Activated CD8-positive, alpha-beta T cell treated with anti-CD3 and anti-CD28 coated beads, Interleukin-2, amount 10 ng/mL, durations not matched to agents 7 days and 5 days (primary cell): ENCODE data around the gene TYW5. TPM values are rescaled to one million over a fixed set of nuclear protein-coding genes. Genes with fewer than 3 reads are reported as not detected.

Source experiments
- ATAC-seq: fragments of 150-1000 bp; cut with Tn5 transposase; one replicate; pipeline ENCODE4 v1.10.0; 2021; ENCODE audit warnings: moderate library complexity
- CTCF ChIA-PET: fragments of 350-600 bp; sonication (Branson Sonifier 250); formaldehyde crosslinking; loops from one replicate; lab custom pipeline; 2021; ENCODE audit warnings: antibody characterized with exemption; lab: Charles Lee
- POLR2A ChIA-PET: fragments of 350-600 bp; sonication (Branson Sonifier 250); formaldehyde crosslinking; loops from one replicate; lab custom pipeline; 2021; ENCODE audit warnings: antibody characterized with exemption; lab: Charles Lee
- DNase-seq: peaks from one replicate; pipeline ENCODE4 v3.0.0-alpha.2; 2020
- H3K27ac Mint-ChIP-seq: one replicate; pipeline ENCODE4 v1.8.0; 2021; ENCODE audit warnings: mild to moderate bottlenecking, mixed read lengths
- H3K27me3 Mint-ChIP-seq: one replicate; pipeline ENCODE4 v1.8.0; 2021; ENCODE audit warnings: low read depth, mixed read lengths
- H3K36me3 Mint-ChIP-seq: one replicate; pipeline ENCODE4 v1.8.0; 2021; ENCODE audit warnings: low read depth, mixed read lengths
- H3K4me1 Mint-ChIP-seq: one replicate; pipeline ENCODE4 v1.8.0; 2021; ENCODE audit warnings: low read depth, mixed read lengths
- H3K4me3 Mint-ChIP-seq: one replicate; pipeline ENCODE4 v1.8.0; 2021; ENCODE audit warnings: mild to moderate bottlenecking, mixed read lengths
- H3K9me3 Mint-ChIP-seq: one replicate; pipeline ENCODE4 v1.8.0; 2022; ENCODE audit warnings: mixed read lengths; ENCODE audit not compliant: insufficient read depth
- total RNA-seq, 2 experiments: library from RNA; stranded (reverse); gene quantifications; one replicate each; pipeline ENCODE4 v1.2.3, GENCODE V29; 2021

Gene TYW5
- total RNA-seq, 2 experiments from 2014 or later, result 7.3 to 7.5 TPM

DNA sequence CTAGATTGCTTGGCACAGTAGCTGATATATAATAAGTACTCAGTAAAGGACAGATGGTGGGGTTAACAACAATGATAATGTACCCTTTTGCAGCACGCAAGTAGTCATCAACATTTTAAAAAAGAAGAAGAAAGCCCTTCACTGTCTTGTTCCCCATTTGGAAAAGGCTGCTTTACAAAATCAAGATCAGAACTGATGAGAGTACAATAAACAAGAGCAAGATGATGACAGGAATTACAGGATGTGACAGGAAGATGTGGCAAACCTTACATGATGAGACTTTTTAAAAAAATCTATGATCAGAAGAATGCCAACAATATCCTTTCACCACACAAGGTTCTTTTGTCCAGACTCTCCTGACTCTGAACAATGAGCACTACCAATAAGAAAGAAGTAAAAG, 9.1 kb downstream of the TYW5 start:
- DNase-seq, result no peak
- H3K4me3 Mint-ChIP-seq, result no peak overlapping the region
- POLR2A ChIA-PET, result no interaction called here
- no peak for ATAC-seq
- no peaks in the 10 kb centered on the region for H3K9me3 Mint-ChIP-seq
- CTCF ChIA-PET, result no interaction called here
- H3K4me1 Mint-ChIP-seq, result peaks cover 20% of the 10 kb centered on the region
- peak overlapping the region; percentile 13 for H3K27ac Mint-ChIP-seq
- H3K27me3 Mint-ChIP-seq, result no peaks in the 10 kb centered on the region
- H3K36me3 Mint-ChIP-seq, result peaks cover 43% of the 10 kb centered on the region

GRCh38 chr2:199943373-199943772, 11.9 kb downstream of the TYW5 start:
- Mint-ChIP-seq H3K9me3 (no peaks in the 10 kb centered on the region), H3K27ac (no peak overlapping the region), H3K36me3 (peaks cover 45% of the 10 kb centered on the region), H3K4me1 (peaks cover 14% of the 10 kb centered on the region), H3K27me3 (no peaks in the 10 kb centered on the region), H3K4me3 (no peak overlapping the region)
- CTCF ChIA-PET, result interaction anchor here (0.9 to 1.2 kb wide), 2 partner anchors 203 to 239 kb away, joined by 3 to 4 read pairs; no protein-coding TSS in a partner anchor
- ATAC-seq (no peak), DNase-seq (no peak)
- POLR2A ChIA-PET, result no interaction called here

GRCh38 chr2:199940373-199940772, 14.9 kb downstream of the TYW5 start:
- peaks cover 4% of the 10 kb centered on the region for H3K4me1 Mint-ChIP-seq
- POLR2A ChIA-PET, result no interaction called here
- no peak for DNase-seq
- no peaks in the 10 kb centered on the region for H3K27me3 Mint-ChIP-seq
- no peak overlapping the region for H3K4me3 Mint-ChIP-seq
- H3K27ac Mint-ChIP-seq, result no peak overlapping the region
- peaks cover 34% of the 10 kb centered on the region for H3K36me3 Mint-ChIP-seq
- CTCF ChIA-PET, result interaction anchor here (0.8 to 1.7 kb wide), 10 partner anchors 9 to 531 kb away, joined by 3 to 7 read pairs (median 4); no protein-coding TSS in a partner anchor
- H3K9me3 Mint-ChIP-seq, result no peaks in the 10 kb centered on the region
- ATAC-seq, result peak; percentile 53

- no peaks in the 10 kb centered on the region for H3K9me3 Mint-ChIP-seq
- CTCF ChIA-PET, result no interaction called here
Observed at GRCh38 chr2:199936554-199936953, 18.7 kb downstream of the TYW5 start.

GRCh38 chr2:199933466-199933865, 21.8 kb downstream of the TYW5 start:
- ATAC-seq, result no peak
- H3K36me3 Mint-ChIP-seq, result peaks cover 34% of the 10 kb centered on the region
- ChIA-PET CTCF (no interaction called here), POLR2A (no interaction called here)
- H3K4me3 Mint-ChIP-seq, result no peak overlapping the region
- H3K4me1 Mint-ChIP-seq, result no peaks in the 10 kb centered on the region
- H3K9me3 Mint-ChIP-seq, result no peaks in the 10 kb centered on the region
- H3K27ac Mint-ChIP-seq, result no peak overlapping the region
- no peak for DNase-seq
- no peaks in the 10 kb centered on the region for H3K27me3 Mint-ChIP-seq

More at GRCh38 chr2:199936554-199936953, 18.7 kb downstream of the TYW5 start:
- ATAC-seq (no peak), DNase-seq (no peak)
- no peak overlapping the region for H3K27ac Mint-ChIP-seq
- peaks cover 30% of the 10 kb centered on the region for H3K36me3 Mint-ChIP-seq
- peaks cover 4% of the 10 kb centered on the region for H3K4me1 Mint-ChIP-seq
- no peak overlapping the region for H3K4me3 Mint-ChIP-seq
- H3K27me3 Mint-ChIP-seq, result no peaks in the 10 kb centered on the region
- POLR2A ChIA-PET, result interaction anchor here (0.7 kb wide), 1 partner anchor 59 kb away, joined by 3 read pairs; no protein-coding TSS in a partner anchor

DNA sequence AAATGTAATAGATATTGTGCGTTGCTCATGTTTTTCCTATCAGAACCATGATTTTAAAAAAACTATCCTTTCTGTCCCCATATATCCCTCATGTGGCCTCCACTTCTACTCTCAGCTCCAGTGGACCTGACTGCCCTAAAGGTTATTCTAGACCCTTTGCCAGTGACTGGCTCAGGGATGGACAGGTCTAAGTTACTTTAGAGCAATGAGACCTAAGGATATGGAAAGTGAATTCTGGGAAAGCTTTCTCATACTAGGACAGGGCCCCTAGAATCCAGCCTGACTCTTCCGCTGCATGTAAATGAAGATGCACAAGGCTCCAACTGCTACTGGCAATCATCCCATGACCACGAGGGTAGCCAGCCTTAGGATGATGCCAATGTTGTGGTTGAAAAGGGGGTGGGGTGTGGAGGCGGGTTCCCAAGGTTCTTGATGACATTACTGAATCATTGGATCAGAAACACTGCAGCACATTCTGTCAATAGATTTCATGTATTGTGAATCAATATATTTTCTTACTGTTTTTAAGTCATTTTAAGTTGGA, 22.9 kb downstream of the TYW5 start:
- Mint-ChIP-seq H3K4me3 (no peak overlapping the region), H3K9me3 (no peaks in the 10 kb centered on the region), H3K27me3 (no peaks in the 10 kb centered on the region), H3K4me1 (no peaks in the 10 kb centered on the region), H3K27ac (no peak overlapping the region), H3K36me3 (peaks cover 37% of the 10 kb centered on the region)
- ChIA-PET POLR2A (no interaction called here), CTCF (no interaction called here)
- no peak for DNase-seq
- no peak for ATAC-seq

DNA sequence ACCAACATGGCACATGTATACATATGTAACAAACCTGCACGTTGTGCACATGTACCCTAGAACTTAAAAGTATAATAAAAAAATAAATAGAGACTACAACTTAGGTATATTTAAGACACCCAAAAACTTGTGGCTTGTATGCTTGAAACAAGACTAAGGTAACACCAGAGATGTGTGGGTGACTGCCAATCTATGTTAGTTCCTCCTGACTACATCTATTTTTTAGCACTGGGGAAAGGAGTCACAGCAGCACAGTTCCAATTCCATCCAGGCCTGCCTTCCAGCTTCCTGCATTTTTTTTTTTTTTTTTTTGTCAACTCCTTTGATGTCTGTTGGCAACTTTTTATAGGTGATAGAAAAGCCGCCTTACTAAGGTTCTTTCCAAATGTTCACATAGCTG, 26.0 kb downstream of the TYW5 start:
- Mint-ChIP-seq H3K4me3 (no peak overlapping the region), H3K4me1 (no peaks in the 10 kb centered on the region), H3K9me3 (no peaks in the 10 kb centered on the region), H3K36me3 (peaks cover 44% of the 10 kb centered on the region), H3K27ac (no peak overlapping the region), H3K27me3 (no peaks in the 10 kb centered on the region)
- CTCF ChIA-PET, result no interaction called here
- ATAC-seq, result no peak
- no peak for DNase-seq
- POLR2A ChIA-PET, result no interaction called here

DNA sequence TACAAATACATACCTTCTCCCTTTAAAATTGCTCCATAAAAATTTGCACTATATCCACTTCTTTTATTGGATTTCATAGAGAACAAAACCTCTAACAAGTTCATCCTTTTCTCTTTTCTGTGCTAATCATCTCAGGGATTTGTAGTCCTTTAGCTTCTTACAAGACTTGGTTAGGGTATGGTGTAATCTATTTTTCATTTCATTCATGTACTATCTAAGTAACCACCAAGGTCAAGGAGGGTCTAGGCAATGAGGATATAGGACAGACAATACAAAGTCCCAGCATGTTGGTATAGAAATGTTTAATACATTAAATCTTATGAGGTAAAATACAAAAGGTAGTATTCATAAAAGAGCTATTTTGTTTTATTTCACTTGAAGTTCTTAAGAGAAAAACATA, 26.7 kb downstream of the TYW5 start:
- no peaks in the 10 kb centered on the region for H3K9me3 Mint-ChIP-seq

DNA sequence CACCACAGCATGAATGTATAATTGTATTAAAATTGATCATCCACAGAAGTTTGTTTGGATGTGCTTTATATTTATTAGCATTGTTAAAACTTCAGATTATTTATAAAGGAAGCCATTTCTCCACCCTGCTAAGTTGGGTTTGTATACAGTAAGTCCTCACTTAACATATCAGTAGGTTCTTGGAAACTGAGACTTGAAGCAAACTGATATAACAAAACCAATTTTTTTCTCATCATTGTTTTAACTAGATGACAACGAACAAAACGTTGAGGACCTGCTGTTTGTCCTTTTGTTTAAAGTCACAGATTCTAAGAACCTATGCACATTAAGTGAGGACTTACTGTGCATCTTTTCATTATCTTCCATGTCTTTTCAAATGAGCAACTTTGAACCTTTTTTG, 27.1 kb downstream of the TYW5 start:
- Mint-ChIP-seq H3K4me1 (no peaks in the 10 kb centered on the region), H3K27me3 (no peaks in the 10 kb centered on the region), H3K36me3 (peaks cover 47% of the 10 kb centered on the region), H3K27ac (no peak overlapping the region), H3K4me3 (no peak overlapping the region), H3K9me3 (no peaks in the 10 kb centered on the region)
- DNase-seq (no peak), ATAC-seq (no peak)
- CTCF ChIA-PET, result no interaction called here
- POLR2A ChIA-PET, result no interaction called here

More for the DNA sequence above, 26.7 kb downstream of the TYW5 start:
- ChIA-PET CTCF (no interaction called here), POLR2A (no interaction called here)
- Mint-ChIP-seq H3K4me1 (no peaks in the 10 kb centered on the region), H3K4me3 (no peak overlapping the region), H3K27ac (no peak overlapping the region), H3K27me3 (no peaks in the 10 kb centered on the region), H3K36me3 (peaks cover 48% of the 10 kb centered on the region)
- DNase-seq, result no peak
- ATAC-seq, result no peak

GRCh38 chr2:199926806-199927205, 28.5 kb downstream of the TYW5 start:
- Mint-ChIP-seq H3K4me1 (peaks cover 4% of the 10 kb centered on the region), H3K27ac (no peak overlapping the region), H3K27me3 (no peaks in the 10 kb centered on the region), H3K36me3 (peaks cover 42% of the 10 kb centered on the region), H3K4me3 (no peak overlapping the region), H3K9me3 (no peaks in the 10 kb centered on the region)
- no peak for DNase-seq
- POLR2A ChIA-PET, result no interaction called here
- CTCF ChIA-PET, result interaction anchor here (2.3 kb wide), 1 partner anchor 14 kb away, joined by 7 read pairs; no protein-coding TSS in a partner anchor
- ATAC-seq, result no peak

DNA sequence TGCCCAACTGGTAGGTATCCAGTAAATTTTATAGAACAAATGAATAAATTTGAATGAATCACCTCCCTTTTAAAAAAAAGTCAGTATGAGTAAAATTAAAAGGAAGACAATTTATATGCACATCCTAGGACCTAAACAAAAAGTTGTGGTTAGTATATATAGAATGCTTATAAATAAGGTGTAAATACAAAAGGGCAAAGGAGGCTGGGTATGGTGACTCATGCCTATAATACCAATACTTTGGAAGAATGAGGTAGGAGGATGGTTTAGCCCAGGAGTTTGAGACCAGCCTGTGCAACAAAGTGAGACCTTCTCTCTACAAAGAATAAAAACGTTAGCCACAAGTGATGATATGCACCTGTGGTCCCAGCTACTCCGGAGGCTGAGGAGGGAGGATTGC, 31.4 kb downstream of the TYW5 start:
- Mint-ChIP-seq H3K4me3 (no peak overlapping the region), H3K4me1 (peaks cover 4% of the 10 kb centered on the region), H3K9me3 (no peaks in the 10 kb centered on the region), H3K27me3 (no peaks in the 10 kb centered on the region), H3K36me3 (peaks cover 38% of the 10 kb centered on the region), H3K27ac (no peak overlapping the region)
- ChIA-PET POLR2A (no interaction called here), CTCF (no interaction called here)
- DNase-seq (no peak), ATAC-seq (no peak)

DNA sequence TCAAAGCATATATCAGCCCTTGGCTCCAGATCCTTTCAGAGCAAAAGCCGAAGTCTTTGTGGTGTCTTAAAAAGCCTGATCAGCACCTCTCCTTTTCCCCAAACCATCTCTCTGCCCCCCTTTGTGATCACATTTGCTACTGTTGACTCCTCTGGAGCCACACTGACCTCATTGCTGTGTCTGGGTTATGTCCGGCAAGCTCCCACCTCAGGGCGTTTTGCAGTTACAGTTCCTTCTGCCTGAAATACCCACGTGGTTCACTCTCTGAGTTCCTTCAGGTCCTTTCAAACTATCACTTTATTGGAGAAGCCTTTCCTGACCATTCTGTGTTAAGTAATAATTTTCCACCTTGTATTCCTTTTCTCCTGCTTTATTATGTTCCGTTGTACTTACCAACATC, 32.4 kb downstream of the TYW5 start:
- no peak for DNase-seq
- ChIA-PET POLR2A (no interaction called here), CTCF (interaction anchor here (1.5 kb wide), 1 partner anchor 15 kb away, joined by 5 read pairs; no protein-coding TSS in a partner anchor)
- Mint-ChIP-seq H3K4me1 (peaks cover 4% of the 10 kb centered on the region), H3K27ac (no peak overlapping the region), H3K9me3 (no peaks in the 10 kb centered on the region), H3K4me3 (no peak overlapping the region), H3K27me3 (no peaks in the 10 kb centered on the region), H3K36me3 (peaks cover 40% of the 10 kb centered on the region)
- ATAC-seq, result no peak

DNA sequence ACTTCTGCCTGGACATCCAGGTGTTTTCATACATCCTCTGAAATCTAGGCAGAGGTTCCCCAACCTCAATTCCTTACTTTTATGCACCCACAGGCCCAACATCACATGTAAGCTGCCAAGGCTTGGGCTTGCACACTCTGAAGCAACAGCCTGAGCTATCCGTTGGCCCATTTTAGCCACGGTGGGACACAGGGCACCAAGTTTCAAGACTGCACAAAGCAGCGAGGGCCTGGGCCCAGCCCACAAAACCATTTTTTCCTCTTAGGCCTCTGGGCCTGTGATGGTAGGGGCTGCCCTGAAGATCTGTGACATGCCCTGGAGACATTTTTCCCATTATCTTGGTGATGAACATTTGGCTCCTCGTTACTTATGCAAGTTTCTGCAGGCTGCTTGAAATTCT, 38.3 kb downstream of the TYW5 start:
- H3K27ac Mint-ChIP-seq, result no peak overlapping the region
- ChIA-PET CTCF (no interaction called here), POLR2A (no interaction called here)
- H3K9me3 Mint-ChIP-seq, result peaks cover 11% of the 10 kb centered on the region
- DNase-seq (no peak), ATAC-seq (no peak)
- H3K4me1 Mint-ChIP-seq, result peaks cover 17% of the 10 kb centered on the region
- H3K4me3 Mint-ChIP-seq, result no peak overlapping the region
- H3K27me3 Mint-ChIP-seq, result no peaks in the 10 kb centered on the region
- H3K36me3 Mint-ChIP-seq, result peaks cover 54% of the 10 kb centered on the region
